Heart right ventricle (tissue), 16 donors: ENCODE results near the gene TTLL5. TPM values are rescaled to one million over a fixed set of nuclear protein-coding genes. Genes with fewer than 3 reads are reported as not detected.

Source experiments
- ATAC-seq, 8 donors: fragments of 200-7000 bp; cut with Tn5 transposase; one replicate each; pipeline ENCODE4 v1.9.1; 2020; ENCODE audit warnings: mild to moderate bottlenecking in 8 of 8, moderate library complexity in 8 of 8, moderate number of reproducible peaks in 1 of 8
- DNase-seq, 2 donors: peaks; one replicate each; pipeline ENCODE4 v3.0.0-alpha.2; 2020
- H3K27ac ChIP-seq, 10 donors: fragments of 200-600 bp; sonication (generic) in 2 of 10; one replicate each; pipeline versions ENCODE4 v1.5.0 to v1.8.0; 2020 to 2022; ENCODE audit warnings: mild to moderate bottlenecking in 3 of 10
- H3K27me3 ChIP-seq, 7 donors: fragments of 200-600 bp; one replicate each; pipeline ENCODE4 v1.8.0; 2021 to 2022; ENCODE audit warnings: mild to moderate bottlenecking in 2 of 7
- H3K36me3 ChIP-seq, 9 donors: fragments of 200-600 bp; sonication (generic) in 1 of 9; one replicate each; pipeline versions ENCODE4 v1.5.0 to v1.8.0; 2020 to 2022; ENCODE audit warnings: mild to moderate bottlenecking in 2 of 9
- H3K4me1 ChIP-seq, 9 donors: fragments of 200-600 bp; sonication (generic) in 1 of 9; one replicate each; pipeline versions ENCODE4 v1.5.0 to v1.8.0; 2020 to 2022; ENCODE audit warnings: mild to moderate bottlenecking in 4 of 9
- H3K4me3 ChIP-seq, 10 donors: fragments of 200-600 bp; sonication (generic) in 2 of 10; one replicate each; pipeline versions ENCODE4 v1.5.0 to v1.8.0; 2020 to 2022; ENCODE audit warnings: mild to moderate bottlenecking in 7 of 10, moderate library complexity in 2 of 10
- H3K9me3 ChIP-seq, 11 donors: fragments of 200-600 bp in 10 of 11; sonication (generic) in 2 of 11; one replicate each; pipeline versions ENCODE4 v1.5.0 to v1.8.0; 2013 to 2022; ENCODE audit warnings: mild to moderate bottlenecking in 2 of 11, control low read depth in 1 of 11, moderate library complexity in 1 of 11
- CTCF ChIP-seq, 9 donors: fragments of 200-600 bp; sonication (generic) in 2 of 9; IDR thresholded peaks; one replicate each; pipeline versions ENCODE4 v1.5.0 to v1.8.0; 2021 to 2022; ENCODE audit warnings: antibody characterized with exemption in 9 of 9, mild to moderate bottlenecking in 5 of 9, moderate library complexity in 1 of 9
- WGBS, 2 donors: extraction: QIAGEN DNeasy Blood & Tissue Kit; methylation state at CpG; one replicate each; pipeline ENCODE4 v1.1.7; 2013; ENCODE audit warnings: inconsistent platforms in 1 of 2; 5-methylcytosine and 5-hydroxymethylcytosine counted together
- intact Hi-C, 10 donors: fragments of 100-400 bp; cut with DNase I; formaldehyde crosslinking; loops; one replicate each; pipeline versions ENCODE4 v1.11.1 to v1.14.2; 2022
- polyA plus RNA-seq, 2 donors: library from polyadenylated mRNA; stranded (reverse); fragments of 200-250 nt; gene quantifications; one replicate each; pipeline ENCODE4 v1.2.3, GENCODE V29; 2013
- total RNA-seq, 10 donors: library from RNA; stranded (reverse); fragmentation: NEBNext Ultra II Directional in 3 of 10; extraction: Animal tissue kit (Norgen Biotek cat#: 25700) in 3 of 10; gene quantifications; one replicate each; pipeline versions ENCODE4 v1.2.1 to v1.2.4, GENCODE V29; 2021 to 2023
- donor health status: Arrhythmogenic right ventricular cardiomyopathy.
- donor health status: ischemic (EF 13 %, LVEDD 7.1; RV severe dilation, severe dysfunction).
- donor health status: healthy with polysubstance abuse.
- donor health status: DM: no; HTN: yes; CAD: no.
- donor health status: DM: no; HTN: no; CAD: no.
- donor health status: ischemic (EF 25% LVEDD 6.9; RV normal size, moderate dysfunction).
- donor health status: ischemic (EF 25% LVEDD 5.7; RV mildly dilated, moderate dysfunction).
- donor health status: healthy.
- donor health status: DM: yes; HTN: yes; CAD: no.
- donor health status: Ischemic cardiomyopathy.
- donor health status: ischemic (EF 35%, LVEDD 5.7; RV mildly dilated, moderate dysfunction).
- donor health status: nonischemic (EF 11% LVEDD 7.7; RV severe dilation, severe dysfunction).
- donor health status: DM: yes; HTN: yes; CAD: no.
- donor health status: PGD.
- donor health status: ischemic (EF 29% LVEDD 5.4; RV normal size, mild dysfunction).
- donor health status: nonischemic (EF 23%, LVEDD 6.1; RV moderate dilation, normal function).

Gene TTLL5
- total and polyA plus RNA-seq, 12 donors: 5.6 to 24.7 (median 17.6) TPM

GRCh38 chr14:75703467-75703866, 42.4 kb downstream of the TTLL5 start:
- WGBS, 2 donors: 90 to 92% methylated on average over 1 of the region's 1 CpG
- peak in 1 of 8 donors; percentile 9 for ATAC-seq
- intact Hi-C loops: loop anchor here in 5 of 10 donors (10.0 kb wide), 4 partner anchors 91 to 651 kb away; no protein-coding TSS in a partner anchor
- H3K4me3 ChIP-seq: no peak overlapping the region
- no peak for TF ChIP-seq CTCF (IDR thresholded peaks at IDR 0.05)
- peak overlapping the region in 4 of 10 donors; percentile 22 to 68 (median 43) for H3K27ac ChIP-seq
- peaks cover 0 to 51% (median 0%) of the 10 kb centered on the region in 9 donors for H3K36me3 ChIP-seq
- peaks cover 0 to 5% (median 0%) of the 10 kb centered on the region in 11 donors for H3K9me3 ChIP-seq
- DNase-seq: no peak
- no peaks in the 10 kb centered on the region for H3K27me3 ChIP-seq
- H3K4me1 ChIP-seq: peaks cover 0 to 29% (median 15%) of the 10 kb centered on the region in 9 donors

DNA sequence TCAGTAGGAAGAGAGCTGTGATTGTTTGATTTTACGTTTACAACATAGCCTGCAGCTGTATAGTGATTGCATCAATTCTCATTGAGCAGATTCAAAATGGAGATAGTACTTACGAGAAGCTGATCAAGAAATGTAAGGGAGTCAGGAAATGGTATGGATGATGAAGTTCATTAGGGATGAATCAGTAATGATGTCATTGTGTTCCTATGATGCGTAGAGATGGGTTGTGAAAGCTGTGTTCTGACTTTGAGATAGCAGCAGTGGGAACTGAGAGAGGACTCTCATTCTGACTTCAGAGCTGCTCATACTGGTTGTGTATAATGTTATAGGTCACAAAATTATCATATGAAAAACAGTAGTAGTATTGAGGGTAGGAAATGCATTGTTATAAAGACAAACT, 44.0 kb downstream of the TTLL5 start:
- Histone ChIP-seq H3K27ac (no peak overlapping the region), H3K4me1 (peaks cover 0 to 29% (median 15%) of the 10 kb centered on the region in 9 donors), H3K4me3 (no peak overlapping the region), H3K27me3 (no peaks in the 10 kb centered on the region), H3K9me3 (peaks cover 0 to 5% (median 0%) of the 10 kb centered on the region in 11 donors), H3K36me3 (peaks cover 0 to 41% (median 0%) of the 10 kb centered on the region in 9 donors)
- no peak for TF ChIP-seq CTCF (IDR thresholded peaks at IDR 0.05)
- WGBS, 2 donors: 94 to 96% methylated on average over 3 of the region's 3 CpGs
- intact Hi-C loops: loop anchor here in 6 of 10 donors (1.0 to 10.0 kb wide), 6 partner anchors 90 to 650 kb away; no protein-coding TSS in a partner anchor
- DNase-seq: no peak
- ATAC-seq: no peak

GRCh38 chr14:75709207-75709812, 48.3 kb downstream of the TTLL5 start:
- Histone ChIP-seq H3K4me3 (no peak overlapping the region), H3K27me3 (no peaks in the 10 kb centered on the region), H3K4me1 (peaks cover 2 to 27% (median 17%) of the 10 kb centered on the region in 9 donors), H3K27ac (no peak overlapping the region), H3K36me3 (peaks cover 0 to 28% (median 0%) of the 10 kb centered on the region in 9 donors), H3K9me3 (no peaks in the 10 kb centered on the region)
- WGBS, 2 donors: 54 to 57% methylated on average over 10 of the region's 10 CpGs
- peak; percentile 46 to 84 for DNase-seq
- intact Hi-C loops: loop anchor here in 8 of 10 donors (1.0 to 10.0 kb wide), 10 partner anchors 85 to 645 kb away; no protein-coding TSS in a partner anchor
- ATAC-seq: peak in 7 of 8 donors; percentile 69 to 84 (median 74)
- TF ChIP-seq CTCF (IDR thresholded peaks at IDR 0.05): peak; percentile 52 to 92 (median 79)

- ATAC-seq (peak; percentile 39 to 85 (median 70)), DNase-seq (no peak)
- Histone ChIP-seq H3K9me3 (no peaks in the 10 kb centered on the region), H3K36me3 (peaks cover 0 to 24% (median 0%) of the 10 kb centered on the region in 9 donors), H3K4me3 (no peak overlapping the region), H3K4me1 (peaks cover 2 to 38% (median 22%) of the 10 kb centered on the region in 9 donors), H3K27me3 (no peaks in the 10 kb centered on the region), H3K27ac (peak overlapping the region in 9 of 10 donors; percentile 23 to 81 (median 70))
- intact Hi-C loops: loop anchor here in 7 of 10 donors (1.0 to 10.0 kb wide), 8 partner anchors 81 to 674 kb away; partner anchors contain the start of genes TGFB3 (in 4 of the 7) and ESRRB (in 1 of the 7)
- TF ChIP-seq CTCF (IDR thresholded peaks at IDR 0.05): peak; percentile 35 to 77 (median 69)
- 80 to 89% methylated on average over 4 of the region's 4 CpGs for WGBS, 2 donors
Observed at GRCh38 chr14:75711105-75711795, 50.2 kb downstream of the TTLL5 start.
